Inflammatory macrophage treated with lipopolysaccharide for 4 hours (primary cell): ENCODE data around the gene ATXN7L1.

Experiments used
- DNase-seq: peaks from one replicate; pipeline ENCODE4 v3.0.0-alpha.2; 2020

ATXN7L1 gene

GRCh38 chr7:105664816-105665525 is 211.4 kb downstream of the ATXN7L1 start:
- no peak for DNase-seq

GRCh38 chr7:105662998-105663397 is 213.4 kb downstream of the ATXN7L1 start:
- DNase-seq, result no peak

- DNase-seq, result no peak
Measured at GRCh38 chr7:105661625-105662024, 214.8 kb downstream of the ATXN7L1 start.

- peak; percentile 47 for DNase-seq
Measured at GRCh38 chr7:105656922-105657521, 219.4 kb downstream of the ATXN7L1 start.

GRCh38 chr7:105655500-105656380 is 220.7 kb downstream of the ATXN7L1 start:
- no peak for DNase-seq

GRCh38 chr7:105655067-105655466 is 221.3 kb downstream of the ATXN7L1 start:
- no peak for DNase-seq

- DNase-seq, result no peak
Measured at GRCh38 chr7:105654095-105654686, 222.2 kb downstream of the ATXN7L1 start.

GRCh38 chr7:105653441-105654005 is 222.9 kb downstream of the ATXN7L1 start:
- no peak for DNase-seq

- DNase-seq, result peak; percentile 55
Measured at GRCh38 chr7:105652359-105652993, 223.9 kb downstream of the ATXN7L1 start.

GRCh38 chr7:105651798-105652197 is 224.6 kb downstream of the ATXN7L1 start:
- no peak for DNase-seq

GRCh38 chr7:105650382-105650970 is 225.9 kb downstream of the ATXN7L1 start:
- DNase-seq, result no peak

- no peak for DNase-seq
Measured at GRCh38 chr7:105649727-105650381, 226.5 kb downstream of the ATXN7L1 start.

- no peak for DNase-seq
Measured at GRCh38 chr7:105648561-105649401, 227.6 kb downstream of the ATXN7L1 start.

- DNase-seq, result no peak
Measured at GRCh38 chr7:105647591-105647990, 228.8 kb downstream of the ATXN7L1 start.

GRCh38 chr7:105644937-105645336 is 231.5 kb downstream of the ATXN7L1 start:
- DNase-seq, result peak; percentile 16

GRCh38 chr7:105643851-105644250 is 232.5 kb downstream of the ATXN7L1 start:
- DNase-seq, result no peak

GRCh38 chr7:105643384-105643783 is 233.0 kb downstream of the ATXN7L1 start:
- no peak for DNase-seq

- DNase-seq, result no peak
Measured at GRCh38 chr7:105642264-105642663, 234.1 kb downstream of the ATXN7L1 start.

- no peak for DNase-seq
Measured at GRCh38 chr7:105640956-105641810, 235.2 kb downstream of the ATXN7L1 start.
